Endometrial microvascular endothelial cells (primary cell): ENCODE data around the gene RHOBTB1. TPM values are rescaled to one million over a fixed set of nuclear protein-coding genes. Genes with fewer than 3 reads are reported as not detected.

Source experiments
- in situ Hi-C: cut with HindIII; loops from 2 replicates; pipeline ENCODE4 v1.10.0; 2017; ENCODE audit warnings: low sequenced_read_pairs, low pct_unique_long_range_greater_than_20kb; ENCODE audit errors: inconsistent ontology term
- total RNA-seq: library from RNA; depleted of rRNA; stranded (reverse); fragments of >200 nt; gene quantifications from one replicate; pipeline ENCODE4 v1.2.3, GENCODE V29; 2015; ENCODE audit errors: inconsistent ontology term

The RHOBTB1 gene
- total RNA-seq, 1 donor from 2014 or later = 26.3 TPM

DNA sequence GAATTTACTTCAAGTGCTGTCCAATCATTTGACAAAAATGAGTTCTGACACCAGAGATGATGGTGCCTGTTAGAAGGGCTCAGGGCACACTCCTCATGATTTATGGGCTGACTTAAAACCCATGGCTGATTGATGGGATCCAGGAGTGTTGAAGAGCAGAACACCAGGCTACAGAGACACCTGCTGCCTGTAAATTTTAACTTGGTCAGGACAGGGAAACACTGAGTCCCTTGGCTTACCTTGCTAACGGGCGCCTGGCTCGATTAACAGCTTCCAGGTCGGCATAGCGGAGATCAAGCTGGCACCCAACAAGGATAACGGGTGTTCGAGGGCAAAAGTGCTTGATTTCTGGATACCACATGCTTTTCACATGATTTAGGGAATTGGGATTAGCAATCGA lies 51.4 kb downstream of the RHOBTB1 start:
- in situ Hi-C loops = no loop called here

DNA sequence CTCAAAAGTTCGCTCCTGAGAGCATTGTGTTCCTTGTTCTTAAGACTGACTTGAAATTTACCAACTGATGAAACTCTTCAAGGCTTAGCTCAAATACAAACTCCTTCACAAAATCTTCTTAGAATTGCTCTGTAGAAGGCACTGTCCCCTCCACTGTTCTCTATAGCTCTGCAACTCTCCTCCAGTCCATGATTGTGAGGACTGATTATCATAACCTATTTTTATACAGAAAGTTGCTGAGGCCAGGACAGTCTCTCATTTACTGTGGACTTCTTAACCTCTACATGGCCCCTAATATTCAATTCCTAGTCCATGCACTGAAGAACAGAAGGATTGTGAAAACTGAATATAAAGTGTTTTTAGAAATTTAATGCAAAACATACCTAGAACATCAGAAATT lies 53.2 kb downstream of the RHOBTB1 start:
- in situ Hi-C loops = no loop called here

DNA sequence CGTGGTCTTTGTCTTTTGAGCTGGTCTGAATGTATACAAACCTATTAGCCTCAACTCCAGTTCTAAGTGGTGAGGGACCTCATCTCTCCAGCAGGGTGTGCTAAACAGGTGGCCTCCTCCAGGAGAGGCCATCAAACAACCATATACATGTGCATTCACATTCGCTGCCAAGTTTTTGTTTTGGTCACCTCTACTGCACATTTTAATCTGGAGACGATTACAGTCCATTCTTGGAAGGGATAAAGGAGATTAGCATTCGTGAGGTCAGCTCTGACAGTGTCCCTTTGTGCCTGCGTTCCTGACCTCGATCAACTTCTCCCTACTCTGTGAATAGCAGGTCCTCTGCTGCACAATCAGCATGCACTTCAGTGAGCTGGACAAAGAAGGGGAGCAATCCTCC lies 60.8 kb downstream of the RHOBTB1 start:
- in situ Hi-C loops = no loop called here

DNA sequence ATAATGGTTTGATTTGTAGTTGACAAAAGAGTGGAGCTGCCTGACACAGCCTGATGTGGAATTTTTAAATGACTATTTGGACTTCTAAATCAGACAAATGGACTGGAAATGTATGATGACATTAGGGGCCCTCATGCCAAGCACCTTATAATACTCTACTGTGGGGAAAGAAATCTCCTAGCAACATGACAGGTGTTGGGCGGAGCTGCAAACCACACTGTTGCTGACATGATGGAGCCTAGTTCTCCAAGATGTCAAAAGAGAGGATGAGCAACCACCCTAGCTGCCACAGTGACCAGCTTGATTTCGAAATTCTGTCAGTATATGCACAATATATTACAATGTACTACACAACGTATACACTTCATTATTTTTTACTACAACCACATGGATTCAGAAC lies 65.8 kb downstream of the RHOBTB1 start:
- in situ Hi-C loops = no loop called here

DNA sequence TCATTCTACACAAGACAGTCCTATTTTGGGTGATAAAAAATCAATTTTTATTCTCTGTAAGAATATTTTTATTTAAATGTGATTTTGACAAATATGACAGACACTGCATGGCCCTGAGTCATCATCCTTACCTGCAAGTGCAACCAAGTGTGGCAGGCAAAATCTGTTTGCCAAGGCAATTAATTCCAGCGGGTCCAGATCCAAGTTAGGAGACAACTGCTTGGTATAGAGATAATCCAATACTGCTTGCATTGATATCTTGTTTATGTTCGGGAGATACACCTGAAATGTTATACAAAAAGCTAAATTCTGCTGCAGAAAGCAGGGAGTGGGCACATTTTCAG lies 66.2 kb downstream of the RHOBTB1 start:
- in situ Hi-C loops = no loop called here

DNA sequence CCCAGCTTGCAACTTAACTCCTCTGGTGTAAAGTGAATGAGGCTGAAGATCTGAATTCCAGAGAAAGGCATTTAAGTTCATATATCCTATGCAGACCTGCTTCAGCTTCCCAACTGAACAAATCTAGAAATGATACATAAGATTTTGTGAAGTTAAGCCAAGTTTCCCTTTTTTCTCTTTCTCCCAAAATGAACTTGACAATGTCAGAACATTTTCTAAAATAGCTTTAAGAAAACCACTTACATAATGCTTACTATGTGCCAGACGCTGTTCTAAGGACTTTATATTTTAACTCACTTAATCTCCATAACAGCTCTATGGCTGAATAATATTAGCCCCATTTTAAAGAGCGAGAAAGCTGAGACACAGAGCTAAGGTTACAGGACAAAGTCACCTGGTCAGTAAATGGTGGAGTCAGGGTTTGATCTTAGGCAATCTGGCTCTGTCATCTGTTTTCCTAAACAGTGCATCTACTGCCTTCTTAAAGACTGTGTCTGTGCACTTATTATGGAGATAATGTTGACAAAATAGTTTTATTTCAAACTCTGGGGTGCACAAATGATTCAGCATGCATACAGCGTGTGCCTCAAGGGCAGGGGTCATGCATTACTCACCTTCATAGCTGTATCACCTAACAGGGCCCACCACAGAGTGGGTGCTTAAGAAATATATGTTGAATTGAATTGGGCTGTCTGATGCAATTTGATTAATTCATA lies 66.8 kb downstream of the RHOBTB1 start:
- in situ Hi-C loops = no loop called here

DNA sequence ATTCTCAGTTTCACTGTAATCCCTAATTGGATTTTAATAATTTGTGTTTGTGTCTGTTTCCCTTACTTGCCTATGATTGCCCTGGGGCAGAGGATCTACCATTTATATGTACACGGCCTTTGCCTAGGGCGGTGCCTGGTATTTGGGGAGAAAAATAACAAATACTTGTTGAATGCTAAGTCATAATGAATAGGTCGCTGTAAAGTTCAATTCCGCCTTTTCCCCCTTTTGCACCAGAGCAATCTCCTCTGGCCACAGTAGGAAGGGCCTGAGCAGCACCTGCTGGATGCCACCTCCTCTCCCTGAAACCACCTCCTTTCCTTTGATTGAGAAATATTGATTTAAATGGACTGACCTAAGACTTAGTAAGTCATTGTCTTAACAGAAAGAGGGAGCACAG lies 70.2 kb downstream of the RHOBTB1 start:
- in situ Hi-C loops = no loop called here

DNA sequence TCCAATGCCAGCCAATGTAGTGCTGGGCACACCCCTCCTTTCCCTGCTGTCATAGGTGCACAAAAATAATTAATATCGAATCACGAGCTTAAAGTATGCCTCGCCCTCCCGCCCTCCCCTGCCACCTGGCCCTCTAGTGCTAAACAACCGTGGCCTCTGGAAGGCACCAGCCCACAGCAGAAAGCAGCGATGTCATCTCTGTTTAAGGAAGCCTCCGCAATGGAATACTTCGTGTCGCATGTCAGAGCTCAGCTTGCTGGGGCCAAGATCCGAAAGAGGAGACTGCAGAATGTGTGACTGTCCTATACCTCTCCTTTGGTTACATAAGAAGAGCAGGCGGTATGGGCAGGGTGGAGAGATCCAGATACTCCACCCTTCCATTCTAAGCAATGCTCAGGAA lies 71.5 kb downstream of the RHOBTB1 start:
- in situ Hi-C loops = no loop called here

DNA sequence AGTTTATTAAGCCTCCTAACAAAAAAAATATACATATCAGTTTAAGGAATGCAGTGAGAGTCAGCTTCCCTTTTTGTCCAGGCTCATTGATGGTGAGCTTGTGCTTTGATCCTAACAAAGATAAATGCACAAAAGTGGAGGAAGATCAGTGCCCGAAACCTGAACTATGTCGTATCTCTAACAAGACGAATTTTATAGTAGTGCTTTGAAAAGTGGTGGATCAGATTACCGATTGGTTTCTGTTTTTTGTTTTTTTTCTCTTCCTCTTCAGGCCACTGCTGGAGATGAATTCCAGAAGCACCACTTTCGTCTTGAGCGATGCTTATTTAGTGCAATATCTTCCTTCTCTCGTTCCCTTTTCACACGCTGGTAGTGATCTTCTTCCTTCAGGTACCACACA lies 72.8 kb downstream of the RHOBTB1 start:
- in situ Hi-C loops = no loop called here

DNA sequence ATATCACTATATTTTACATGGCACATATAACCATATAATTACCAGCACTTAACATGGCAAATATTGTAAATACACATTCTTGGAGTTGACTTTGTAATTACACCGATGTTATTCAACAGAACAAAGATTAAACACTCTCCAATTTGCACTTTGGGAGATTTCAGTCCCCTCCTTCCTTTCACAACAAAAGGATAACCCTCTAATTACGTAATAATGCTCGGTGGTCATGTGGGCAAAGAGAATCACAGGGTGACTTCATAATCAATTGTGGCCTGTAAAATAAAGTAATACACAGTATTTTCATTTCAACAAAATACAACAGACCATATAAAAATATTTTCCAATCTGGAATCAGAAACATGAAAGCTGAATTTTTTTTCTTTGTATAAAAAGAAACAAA lies 73.2 kb downstream of the RHOBTB1 start:
- in situ Hi-C loops = no loop called here

DNA sequence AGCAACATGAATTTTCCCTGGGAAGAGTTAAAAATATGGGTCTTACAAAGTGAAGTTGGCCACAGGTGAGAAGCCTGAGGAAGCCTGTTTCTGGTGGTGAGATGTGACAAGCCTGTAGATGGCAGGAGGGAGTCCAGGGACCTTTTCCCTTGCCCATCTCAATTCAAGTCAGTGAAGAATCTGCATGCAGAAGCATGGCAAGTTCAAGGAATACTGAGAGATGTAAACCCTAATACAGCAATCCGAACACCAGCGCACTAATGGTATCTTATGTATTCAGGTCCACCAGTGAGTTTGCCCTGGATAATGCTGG lies 73.6 kb downstream of the RHOBTB1 start:
- in situ Hi-C loops = no loop called here

DNA sequence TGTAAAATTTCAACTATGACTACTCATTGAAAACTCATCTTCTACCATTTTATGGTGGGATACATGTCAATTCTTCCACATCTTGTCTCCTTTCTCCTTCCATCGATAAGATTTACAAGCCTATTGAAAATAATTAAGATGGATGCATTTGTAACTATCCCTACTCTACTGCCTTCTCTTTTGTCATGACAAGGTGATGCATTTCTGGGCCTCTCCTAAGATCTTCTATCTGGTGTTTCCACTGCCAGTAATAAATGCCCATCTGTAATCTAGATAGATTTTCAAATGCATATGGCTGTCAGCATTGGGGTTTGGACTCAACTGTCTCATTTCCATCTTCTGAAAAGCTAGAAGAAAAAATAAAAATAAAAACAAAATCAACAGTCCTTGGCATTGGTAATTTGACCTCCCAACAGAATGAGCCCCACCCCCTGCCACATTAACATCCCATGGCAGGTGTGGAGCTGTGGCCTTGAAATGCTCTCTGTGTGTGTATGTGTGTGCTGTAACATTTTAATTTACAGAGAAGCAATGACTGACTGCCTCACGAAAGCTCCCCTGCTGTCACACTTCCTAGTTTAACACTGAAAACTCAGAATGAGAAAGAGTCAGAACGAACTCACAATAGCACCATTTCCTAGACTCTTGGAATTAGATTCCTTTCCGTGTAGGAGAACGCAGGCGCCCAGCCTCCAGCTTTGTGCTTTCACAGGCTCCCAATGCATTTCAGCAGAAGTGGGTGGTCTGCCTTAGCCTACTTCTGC lies 74.2 kb downstream of the RHOBTB1 start:
- in situ Hi-C loops = no loop called here

DNA sequence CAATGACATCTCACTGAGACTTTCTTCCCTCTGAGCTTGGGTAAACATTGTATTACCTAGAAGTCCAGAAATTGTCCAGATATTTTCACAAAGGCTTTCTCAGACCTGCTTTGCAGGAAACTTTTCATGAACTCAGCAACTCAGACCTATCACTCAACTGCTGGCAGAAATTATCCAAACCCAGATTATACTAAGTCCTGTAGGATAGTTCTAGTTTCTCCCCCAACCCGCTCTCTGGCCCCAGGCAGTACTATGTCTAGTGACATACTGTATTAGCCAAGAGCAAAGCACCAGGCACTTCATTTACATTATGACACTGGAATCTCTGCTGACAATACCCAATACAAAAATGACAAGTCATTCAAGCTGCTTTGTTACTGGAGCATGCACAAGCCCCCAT lies 75.0 kb downstream of the RHOBTB1 start:
- in situ Hi-C loops = no loop called here

DNA sequence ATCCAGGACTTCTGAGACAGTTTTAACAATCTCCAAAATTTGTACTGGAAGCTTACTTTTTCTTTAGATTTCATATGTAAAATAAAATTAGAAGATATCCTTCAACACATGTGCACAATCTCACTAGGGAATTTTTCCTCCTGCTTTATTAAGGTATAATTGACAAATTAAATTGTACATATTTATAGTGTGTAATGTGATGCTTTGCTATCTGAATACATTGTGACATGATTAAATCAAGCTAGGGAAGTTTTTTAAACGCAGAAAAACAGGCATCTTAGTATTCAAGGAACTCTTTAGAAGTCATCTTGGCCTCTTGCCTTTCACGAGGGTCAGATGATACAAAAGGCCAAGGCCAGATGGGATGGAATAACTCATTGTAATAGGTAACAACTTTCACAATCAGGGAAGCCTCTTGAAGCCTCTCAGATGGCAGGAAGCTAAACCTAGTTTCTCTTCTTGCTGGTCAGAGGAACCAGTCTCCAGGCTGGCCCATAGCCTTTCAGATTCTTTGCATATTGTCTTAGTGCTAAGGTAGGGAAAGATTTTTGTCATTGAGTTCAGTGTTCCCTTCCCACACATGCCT lies 78.7 kb downstream of the RHOBTB1 start:
- in situ Hi-C loops = no loop called here

DNA sequence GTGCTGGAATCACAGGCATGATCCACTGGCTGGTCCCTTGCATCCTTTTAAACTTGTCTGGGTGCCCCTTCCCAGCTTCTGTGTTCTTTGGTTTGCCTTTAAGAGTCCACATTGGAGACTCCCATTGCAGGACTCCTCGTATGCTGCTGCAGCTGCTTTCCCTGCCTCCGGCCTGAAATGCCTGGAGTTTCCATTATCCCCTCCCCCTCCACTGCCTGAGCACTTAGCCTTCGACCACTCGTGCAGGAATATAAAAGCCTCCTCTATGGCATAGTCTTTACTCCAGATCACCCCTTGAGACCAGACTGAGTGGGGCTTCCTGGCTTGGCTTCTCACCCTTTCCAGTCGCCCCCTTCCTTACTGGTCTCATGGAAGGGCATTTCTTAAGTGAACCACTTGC lies 80.2 kb downstream of the RHOBTB1 start:
- in situ Hi-C loops = no loop called here

DNA sequence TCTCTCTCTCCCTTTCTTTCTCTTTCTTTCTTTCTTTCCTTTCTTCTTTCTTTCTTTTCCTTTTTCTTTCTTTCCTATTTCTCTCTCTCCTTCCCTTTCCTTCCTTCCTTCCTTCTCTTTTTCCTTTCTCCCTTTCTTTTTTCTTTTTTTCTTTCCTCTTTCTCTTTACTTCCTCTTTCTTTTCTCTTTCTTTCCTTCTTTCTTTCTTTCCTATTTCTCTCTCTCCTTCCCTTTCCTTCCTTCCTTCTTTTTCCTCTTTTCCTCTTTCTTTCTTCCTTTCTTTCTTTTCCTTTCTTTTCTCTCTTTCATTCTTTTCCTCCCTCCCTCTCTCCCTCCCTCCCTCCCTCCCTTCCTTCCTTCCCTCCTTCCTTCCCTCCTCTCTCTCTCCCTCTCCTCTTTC lies 81.5 kb downstream of the RHOBTB1 start:
- in situ Hi-C loops = no loop called here

DNA sequence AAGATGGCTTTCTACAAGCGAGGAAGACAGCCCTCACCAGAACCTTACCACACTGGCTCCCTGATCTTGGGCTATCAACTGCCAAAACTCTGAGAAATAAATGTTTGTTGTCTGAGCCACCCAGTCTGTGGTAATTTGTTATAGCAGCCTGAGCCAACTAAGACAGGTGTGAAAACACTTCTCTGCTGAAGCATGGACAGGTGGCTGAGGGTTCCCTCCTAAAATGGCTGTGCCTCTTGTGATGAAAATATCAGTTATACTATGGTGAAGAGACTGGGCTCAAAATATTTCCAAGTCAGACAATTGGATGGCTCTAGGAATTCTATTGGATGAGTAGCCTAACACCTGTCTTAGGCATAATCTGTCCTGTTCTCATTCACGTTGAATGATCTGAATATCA lies 87.6 kb downstream of the RHOBTB1 start:
- in situ Hi-C loops = no loop called here

DNA sequence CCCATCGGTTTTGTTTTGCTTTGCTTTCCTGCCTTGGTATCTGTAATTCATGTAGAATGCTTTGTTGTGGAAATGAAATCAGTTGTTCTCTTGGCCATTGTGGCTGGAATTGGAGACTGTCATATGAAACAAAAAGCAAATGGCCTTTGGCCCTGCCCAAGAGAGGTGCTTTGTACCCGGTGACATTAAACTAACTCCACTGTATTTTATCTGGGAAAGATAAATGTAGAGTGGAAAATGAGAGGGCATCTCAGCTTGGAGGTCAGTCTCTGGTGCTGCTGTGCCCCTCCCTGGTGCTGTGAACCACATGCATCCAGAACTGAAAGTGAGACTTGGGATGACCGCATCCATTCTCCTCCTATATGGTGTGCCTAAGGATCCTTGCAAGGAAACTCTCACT lies 90.3 kb downstream of the RHOBTB1 start:
- in situ Hi-C loops = no loop called here

DNA sequence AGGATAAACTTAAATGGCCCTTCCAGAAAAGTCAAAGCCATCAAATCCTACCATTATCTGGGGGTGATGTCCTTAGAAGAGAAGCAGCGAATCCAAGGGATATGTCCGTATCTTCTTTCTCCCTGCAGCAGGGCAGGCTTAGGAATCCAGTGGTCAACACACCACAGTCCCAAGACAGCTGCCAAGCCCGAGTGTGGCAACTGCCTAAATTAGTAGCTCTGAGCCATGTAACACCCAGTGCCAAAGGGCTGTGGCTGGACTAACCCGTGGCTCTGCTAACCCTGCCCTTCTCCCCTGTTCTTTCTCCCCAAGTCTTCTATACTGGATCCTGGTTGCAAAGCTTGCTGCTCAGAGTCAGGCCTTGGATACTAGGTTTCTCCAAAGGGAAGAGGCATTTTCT lies 90.9 kb downstream of the RHOBTB1 start:
- in situ Hi-C loops = no loop called here

DNA sequence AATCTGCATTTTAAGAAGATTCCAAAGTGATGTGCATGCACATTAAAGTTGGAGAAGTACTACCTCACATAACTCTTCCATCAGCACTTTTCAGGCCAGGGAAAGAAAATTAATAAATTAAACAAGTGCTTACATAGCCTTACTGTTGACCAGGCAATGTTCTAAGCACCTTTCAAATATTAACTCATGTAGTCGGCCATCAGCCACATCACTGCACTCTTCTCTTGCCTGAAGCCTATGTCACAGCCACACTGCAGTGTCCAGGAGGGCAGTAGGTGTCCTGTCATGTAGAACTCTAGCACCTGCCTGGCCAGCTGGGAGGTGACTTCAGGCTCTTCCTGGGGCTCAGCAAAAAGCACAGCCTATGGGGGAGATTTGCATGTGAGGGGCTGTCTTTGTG lies 94.2 kb downstream of the RHOBTB1 start:
- in situ Hi-C loops = no loop called here

DNA sequence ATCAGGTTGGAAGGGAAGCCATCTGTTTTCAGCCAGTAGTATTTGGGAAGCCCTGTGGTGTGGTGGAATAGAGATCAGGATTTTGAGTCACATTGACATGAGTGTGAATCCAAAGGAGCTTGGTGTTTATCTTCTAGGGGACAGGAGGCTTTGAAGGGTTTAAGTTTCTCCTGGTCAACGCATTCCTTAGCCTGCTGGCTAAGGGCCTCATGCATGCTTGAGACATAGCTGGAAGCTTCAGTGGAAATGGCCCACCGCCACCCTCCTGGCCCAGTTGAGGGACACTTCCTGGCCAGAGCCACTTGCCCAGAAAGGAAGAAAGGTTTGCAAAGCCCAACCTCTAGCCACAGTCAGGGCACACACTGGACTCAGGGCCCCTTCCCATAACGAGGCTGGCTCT lies 94.8 kb downstream of the RHOBTB1 start:
- in situ Hi-C loops = no loop called here
